NCI-H1694 treated with DMSO at 0.1 percent for 48 hours (cell line): ENCODE measurements around the gene UXT.
"Not testable (repeated sequence)": the region's sequence is repeated elsewhere in the genome, so short reads cannot be mapped to it uniquely, and the experiment has no call there.

Experiments
- DNase-seq: peaks from one replicate; lab custom pipeline; 2025; lab: John Stamatoyannopoulos, UW

The UXT gene

GRCh38 chrX:47614618-47615017 lies 44.4 kb downstream of the UXT start:
- no peak for DNase-seq

GRCh38 chrX:47613082-47613481 lies 45.9 kb downstream of the UXT start:
- DNase-seq, result no peak

DNA sequence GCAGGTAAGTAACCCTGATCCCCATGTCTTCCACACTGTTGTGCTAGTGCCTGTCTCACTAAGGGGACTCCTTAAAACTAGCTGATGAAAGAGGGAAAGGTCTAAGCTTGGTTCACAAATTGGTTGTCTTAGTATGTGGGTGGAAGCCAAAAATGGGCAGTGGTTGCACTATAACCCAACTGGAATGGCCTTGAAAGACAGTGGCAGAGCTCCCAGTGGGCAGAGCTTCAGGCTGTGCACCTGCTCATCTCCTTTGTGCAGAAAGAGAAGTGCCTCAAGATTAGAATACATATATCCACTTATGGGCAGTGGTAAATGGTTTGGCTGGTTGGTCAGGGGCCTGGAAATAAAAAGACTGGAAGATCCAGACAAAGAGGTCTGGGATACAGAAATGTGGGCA lies 46.6 kb downstream of the UXT start:
- DNase-seq, result no peak

GRCh38 chrX:47611926-47612325 lies 47.1 kb downstream of the UXT start:
- no peak for DNase-seq

DNA sequence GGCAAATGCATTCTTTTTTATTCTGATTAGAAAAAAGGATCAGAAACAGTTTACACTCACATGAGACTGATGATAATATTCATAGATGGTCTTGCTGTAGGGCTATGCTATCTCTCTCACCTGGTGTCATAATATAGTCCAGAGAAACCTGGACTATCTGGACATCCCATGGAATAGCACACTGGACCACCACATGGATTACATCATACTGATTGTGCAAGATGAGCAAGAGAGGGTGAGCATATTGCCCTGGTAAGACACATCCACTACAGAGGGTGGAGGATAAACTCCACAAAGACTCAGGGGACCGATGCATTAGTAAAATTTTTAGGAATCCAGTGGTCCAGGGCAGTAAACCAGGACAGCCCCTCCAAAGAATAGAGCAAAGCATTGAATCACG lies 47.5 kb downstream of the UXT start:
- no peak for DNase-seq

DNA sequence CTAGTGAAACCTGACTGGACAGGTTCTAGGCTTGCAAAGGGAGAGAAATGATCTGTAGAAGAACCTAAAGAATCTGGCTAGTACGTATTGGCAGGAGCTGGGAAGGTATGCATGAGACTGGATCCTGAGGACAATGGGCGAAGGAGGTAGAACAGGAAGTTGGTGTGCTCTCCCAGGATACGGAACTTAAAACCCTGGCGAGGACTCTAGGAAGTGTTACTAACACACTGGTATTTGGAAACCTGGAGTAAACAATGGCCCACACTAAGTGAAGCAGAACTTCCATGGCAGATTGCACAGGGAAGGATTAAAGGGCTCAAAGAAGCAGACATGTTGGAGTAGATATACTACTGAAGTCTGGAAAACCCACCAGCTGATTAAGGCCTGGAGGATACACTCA lies 48.5 kb downstream of the UXT start:
- no peak for DNase-seq

DNA sequence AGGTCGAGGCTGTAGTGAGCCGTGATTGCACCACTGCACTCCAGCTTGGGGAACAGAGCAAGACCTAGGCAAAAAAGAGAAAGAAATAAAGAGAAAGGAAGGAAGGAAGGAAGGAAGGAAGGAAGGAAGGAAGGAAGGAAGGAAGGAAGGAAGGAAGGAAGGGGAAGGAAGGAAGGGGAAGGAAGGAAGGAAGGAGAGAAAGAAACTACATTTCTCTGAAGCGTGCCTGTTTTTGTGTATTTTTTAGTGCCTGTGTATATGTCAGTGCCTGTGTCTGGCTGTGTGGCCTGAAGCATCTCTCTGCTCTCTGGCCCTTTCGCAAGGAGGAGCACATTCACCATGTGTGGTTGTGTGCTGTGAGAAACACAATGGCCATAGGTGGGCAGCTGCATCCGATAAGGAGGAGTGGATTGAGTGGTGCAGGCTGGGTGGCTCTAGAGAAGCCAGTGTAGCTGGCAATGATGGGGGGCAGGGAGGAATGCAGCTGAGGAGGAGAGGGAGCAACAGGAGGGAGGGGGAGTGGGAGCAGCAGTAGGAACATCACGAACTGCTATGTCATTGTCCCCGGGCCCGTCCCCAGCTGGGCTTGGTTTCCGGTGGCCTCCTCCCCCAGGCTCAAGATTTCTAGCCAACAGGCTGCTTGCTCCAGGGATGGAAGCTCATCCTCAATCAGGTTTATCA lies 50.7 kb downstream of the UXT start:
- DNase-seq, result no peak

DNA sequence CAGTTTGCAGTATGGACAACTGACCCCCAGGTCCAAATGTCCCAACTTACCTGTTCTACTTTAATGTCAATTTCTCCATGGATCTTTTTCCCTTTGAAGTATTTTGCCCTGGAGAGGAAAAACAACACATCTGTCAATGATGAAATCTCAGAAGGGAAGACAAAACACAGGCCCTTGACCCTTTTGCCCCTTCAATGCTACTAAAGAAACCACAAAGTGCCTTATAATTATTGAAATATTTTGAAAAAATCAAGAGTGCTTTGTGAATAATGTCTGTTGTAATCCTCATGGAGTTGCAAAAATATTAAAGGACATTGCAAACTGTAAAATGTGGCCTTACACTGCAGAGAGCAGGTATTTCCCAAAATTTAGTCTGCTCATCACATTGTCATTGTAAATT lies 51.9 kb downstream of the UXT start:
- no peak for DNase-seq

DNA sequence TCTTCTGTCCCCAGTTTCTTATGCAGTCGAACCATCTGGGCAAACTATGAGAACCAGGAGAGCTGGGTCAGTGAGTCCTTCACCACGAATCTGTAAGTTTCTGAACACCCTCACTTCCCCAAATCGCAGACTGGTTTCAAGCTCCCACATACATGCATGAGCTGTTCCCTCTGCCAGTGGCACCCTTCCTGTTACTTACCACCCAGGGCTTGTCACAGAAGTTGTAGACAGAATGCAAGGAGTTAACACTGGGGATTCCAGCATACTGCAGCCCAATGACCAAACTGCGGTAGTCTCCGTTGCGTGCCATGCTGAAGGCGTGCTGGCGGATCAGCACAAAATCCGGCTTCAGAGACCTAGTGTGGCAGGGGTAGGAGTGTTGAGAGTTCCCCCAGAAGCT lies 54.0 kb downstream of the UXT start:
- DNase-seq, result no peak

GRCh38 chrX:47603125-47603524 lies 55.9 kb downstream of the UXT start:
- not testable (repeated sequence) for DNase-seq
